GM12878 (cell line): ENCODE results near the gene NPHP1. TPM values are rescaled to one million over a fixed set of nuclear protein-coding genes. Genes with fewer than 3 reads are reported as not detected.

Source experiments
- CBFB ChIP-seq: IDR thresholded peaks from 2 replicates; pipeline ENCODE4 v1.6.1; 2016; ENCODE audit warnings: antibody characterized with exemption, low read depth
- MEF2A ChIP-seq: IDR thresholded peaks from 2 replicates; pipeline ENCODE4 v1.6.1; 2011; ENCODE audit warnings: low read depth, mild to moderate bottlenecking, low read length, moderate library complexity; ENCODE audit not compliant: insufficient read depth
- MXI1 ChIP-seq: fragments of 150-350 bp; IDR thresholded peaks from 2 replicates; pipeline ENCODE4 v1.6.1; 2011; ENCODE audit warnings: low read depth, mild to moderate bottlenecking, inconsistent platforms, low read length, improper control_type of control experiment
- MYC ChIP-seq: IDR thresholded peaks from 2 replicates; pipeline ENCODE4 v1.6.1; 2011; ENCODE audit warnings: mild to moderate bottlenecking, low read length, moderate library complexity, inconsistent platforms; ENCODE audit not compliant: insufficient read depth, insufficient replicate concordance, insufficient read length, severe bottlenecking
- NR2F1 ChIP-seq: fragments of 450-650 bp; conservative IDR thresholded peaks from 2 replicates; pipeline ENCODE4 v1.6.1; 2017; ENCODE audit warnings: mild to moderate bottlenecking
- PML ChIP-seq: IDR thresholded peaks from 2 replicates; pipeline ENCODE4 v1.6.1; 2012; ENCODE audit warnings: low read length, inconsistent platforms
- POLR2A ChIP-seq: IDR thresholded peaks from 2 replicates; pipeline ENCODE4 v1.6.1; 2011; ENCODE audit warnings: low read depth, mild to moderate bottlenecking, low read length
- POLR2AphosphoS5 ChIP-seq: IDR thresholded peaks from 2 replicates; pipeline ENCODE4 v1.6.1; 2011; ENCODE audit warnings: mild to moderate bottlenecking, low read length, inconsistent platforms
- POU2F2 ChIP-seq: IDR thresholded peaks from 3 replicates; pipeline ENCODE4 v1.6.1; 2011; ENCODE audit warnings: low read depth, mild to moderate bottlenecking, low read length, borderline replicate concordance
- SIN3A ChIP-seq: IDR thresholded peaks from 2 replicates; pipeline ENCODE4 v1.6.1; 2012; ENCODE audit warnings: low read depth, low read length, improper control_type of control experiment
- SMC3 ChIP-seq: IDR thresholded peaks from 2 replicates; pipeline ENCODE4 v1.6.1; 2011; ENCODE audit warnings: low read length, improper control_type of control experiment, borderline replicate concordance
- SRF ChIP-seq, 2 experiments: IDR thresholded peaks; 2 replicates each; pipeline ENCODE4 v1.6.1; 2011; ENCODE audit warnings: low read depth in 2 of 2, low read length in 2 of 2, mild to moderate bottlenecking in 1 of 2, moderate library complexity in 1 of 2
- YY1 ChIP-seq: IDR thresholded peaks from 2 replicates; pipeline ENCODE4 v1.6.1; 2011; ENCODE audit warnings: low read depth, mild to moderate bottlenecking, low read length
- ZNF592 ChIP-seq: fragments of 450-650 bp; IDR thresholded peaks from 2 replicates; pipeline ENCODE4 v1.6.1; 2017; ENCODE audit warnings: mild to moderate bottlenecking, moderate library complexity
- ZNF687 ChIP-seq: fragments of 450-650 bp; IDR thresholded peaks from 2 replicates; pipeline ENCODE4 v1.6.1; 2017; ENCODE audit warnings: mild to moderate bottlenecking, moderate library complexity
- polyA plus RNA-seq, 11 experiments: library from polyadenylated mRNA; depleted of rRNA in 4 of 11; unstranded in 6 of 11; stranded (reverse) in 5 of 11; fragments of >200 nt; fragmentation: Nextera tagmentation in 4 of 11; fragmentation: Illumina TruSeq in 1 of 11; extraction: Ambion mirVana in 4 of 11; extraction: Trizol in 1 of 11; gene quantifications; 1 replicate in 1 of 11; 2 replicates in 10 of 11; pipeline versions ENCODE4 v1.2.1 to v1.2.3, GENCODE V29; 2011 to 2016; ENCODE audit warnings: inconsistent platforms in 2 of 11, missing spikeins in 2 of 11, low read depth in 1 of 11
- total RNA-seq, 4 experiments: library from RNA; depleted of rRNA in 3 of 4; stranded (reverse); fragments of >200 nt in 3 of 4; fragmentation: Illumina TruSeq in 1 of 4; extraction: Trizol in 1 of 4; gene quantifications; 2 replicates each; pipeline versions ENCODE4 v1.2.1 to v1.2.3, GENCODE V29; 2013 to 2021
- TF ChIP-seq, protein P1 (sequence below): fragments of 450-650 bp; IDR thresholded peaks from 2 replicates; pipeline ENCODE4 v1.6.1; 2017; ENCODE audit warnings: borderline replicate concordance

The NPHP1 gene
- total and polyA plus RNA-seq, 10 of the 15 experiments (the other 5 are each of a cell fraction or from before 2014, with no cell fraction given): 0.23 to 3.5 (median 1.2) TPM

GRCh38 chr2:110211938-110212858 is 7.4 kb upstream of the NPHP1 start, which contains the start of gene MTLN (continued):
- TF ChIP-seq ZNF592 (0 out of 2 replicates have a peak, but pooled peaks have one; percentile 22), POLR2AphosphoS5 (peak; percentile 81; the same call in 1 of the 2 replicates), SRF (IDR thresholded peaks at IDR 0.05; ENCODE audit: low read depth in 2 of 2, low read length in 2 of 2) (peak in 1 of 2 experiments; percentile 13; a peak in 1 of 4 replicates), CBFB (peak; percentile 89), MXI1 (peak; percentile 76), PML (peak; percentile 74; the same call in 1 of the 2 replicates), POU2F2 (0 out of 3 replicates have a peak, but pooled peaks have one; percentile 23), SMC3 (no peak), YY1 (peak; percentile 97), SIN3A (peak; percentile 55; the same call in 1 of the 2 replicates), POLR2A (peak; percentile 96), ZNF687 (peak; percentile 35; the same call in 1 of the 2 replicates), MYC (peak; percentile 72), MEF2A (0 out of 2 replicates have a peak, but pooled peaks have one; percentile 39), NR2F1 (peak; percentile 57; the same call in 1 of the 2 replicates)
- TF ChIP-seq, protein P1, sequence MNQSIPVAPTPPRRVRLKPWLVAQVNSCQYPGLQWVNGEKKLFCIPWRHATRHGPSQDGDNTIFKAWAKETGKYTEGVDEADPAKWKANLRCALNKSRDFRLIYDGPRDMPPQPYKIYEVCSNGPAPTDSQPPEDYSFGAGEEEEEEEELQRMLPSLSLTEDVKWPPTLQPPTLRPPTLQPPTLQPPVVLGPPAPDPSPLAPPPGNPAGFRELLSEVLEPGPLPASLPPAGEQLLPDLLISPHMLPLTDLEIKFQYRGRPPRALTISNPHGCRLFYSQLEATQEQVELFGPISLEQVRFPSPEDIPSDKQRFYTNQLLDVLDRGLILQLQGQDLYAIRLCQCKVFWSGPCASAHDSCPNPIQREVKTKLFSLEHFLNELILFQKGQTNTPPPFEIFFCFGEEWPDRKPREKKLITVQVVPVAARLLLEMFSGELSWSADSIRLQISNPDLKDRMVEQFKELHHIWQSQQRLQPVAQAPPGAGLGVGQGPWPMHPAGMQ: no peak
